Inferior parietal cortex (tissue), 1 donor: Measurements from ENCODE around the gene ZMYM5.
"Not testable (repeated sequence)": the region's sequence is repeated elsewhere in the genome, so short reads cannot be mapped to it uniquely, and the experiment has no call there.

Experiments
- DNase-seq: peaks from one replicate; pipeline ENCODE4 v3.0.0-alpha.2; 2016; ENCODE audit errors: extremely low spot score

ZMYM5 gene

GRCh38 chr13:19822673-19823072 lies 40.8 kb downstream of the ZMYM5 start:
- no peak for DNase-seq

- no peak for DNase-seq
Observed at GRCh38 chr13:19818223-19818842, 45.1 kb downstream of the ZMYM5 start.

- no peak for DNase-seq
Observed at GRCh38 chr13:19817510-19818158, 45.8 kb downstream of the ZMYM5 start.

- DNase-seq: no peak
Observed at GRCh38 chr13:19817106-19817505, 46.3 kb downstream of the ZMYM5 start.

- DNase-seq: not testable (repeated sequence)
Observed at GRCh38 chr13:19815842-19816241, 47.6 kb downstream of the ZMYM5 start.

GRCh38 chr13:19810996-19811881 lies 52.2 kb downstream of the ZMYM5 start:
- no peak for DNase-seq

- DNase-seq: no peak
Observed at GRCh38 chr13:19810151-19810550, 53.3 kb downstream of the ZMYM5 start.

GRCh38 chr13:19805765-19806164 lies 57.7 kb downstream of the ZMYM5 start:
- DNase-seq: no peak

GRCh38 chr13:19795956-19796355 lies 67.5 kb downstream of the ZMYM5 start:
- no peak for DNase-seq

- no peak for DNase-seq
Observed at GRCh38 chr13:19794631-19795030, 68.8 kb downstream of the ZMYM5 start.

GRCh38 chr13:19791953-19792537 lies 71.4 kb downstream of the ZMYM5 start:
- DNase-seq: no peak

GRCh38 chr13:19782727-19783682 lies 80.4 kb downstream of the ZMYM5 start, which contains the start of gene PSPC1:
Gene PSPC1 (minus strand): TSS chr13:19782945. CDS start chr13:19782757, 188 bp downstream.
- peak; percentile 96 for DNase-seq

GRCh38 chr13:19782049-19782726 lies 81.3 kb downstream of the ZMYM5 start:
- DNase-seq: peak; percentile 38

- no peak for DNase-seq
Observed at GRCh38 chr13:19781526-19781925, 81.9 kb downstream of the ZMYM5 start.

- not testable (repeated sequence) for DNase-seq
Observed at GRCh38 chr13:19780753-19781418, 82.6 kb downstream of the ZMYM5 start.
